Measurements from ENCODE around the gene STATH. TPM values are rescaled to one million over a fixed set of nuclear protein-coding genes. Genes with fewer than 3 reads are reported as not detected.
A peak's percentile ranks its signal among the peaks of the same experiment; 100 is the strongest.

The STATH gene
- total and polyA plus RNA-seq, 2 experiments from 2014 or later, result not detected

DNA sequence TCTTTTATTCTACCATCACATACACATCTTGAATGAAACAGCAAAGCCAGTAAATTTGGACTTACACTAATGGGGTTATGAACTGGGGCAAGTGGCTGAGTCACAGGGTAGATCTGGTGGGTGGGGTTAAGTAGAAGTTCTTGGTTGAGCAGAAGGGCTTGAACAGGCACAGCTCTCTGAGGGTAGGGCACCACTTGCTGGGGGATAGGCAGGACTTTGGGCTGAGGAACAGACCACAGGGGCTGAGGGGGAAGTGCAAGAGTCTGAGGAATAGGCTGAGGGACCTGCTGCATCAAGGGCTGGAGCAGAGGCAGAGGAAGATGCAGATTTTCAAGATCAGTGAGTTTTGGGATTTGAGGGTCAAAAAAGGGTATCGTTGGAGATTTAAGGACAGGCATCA is 38.6 kb upstream of the STATH start:
- Mint-ChIP-seq H3K36me3 (ENCODE audit: low read depth) (no peaks in the 10 kb centered on the region), H3K27ac (no peak overlapping the region), H3K27me3 (ENCODE audit: insufficient read depth, low read depth, poor library complexity) (no peaks in the 10 kb centered on the region), H3K4me1 (peaks cover 11% of the 10 kb centered on the region; the same call in 2 of the 3 replicates), H3K9me3 (no peaks in the 10 kb centered on the region), H3K4me3 (no peak overlapping the region)
- H3K27me3 ChIP-seq (ENCODE audit: insufficient read depth), result no peaks in the 10 kb centered on the region
- H3K9me2 ChIP-seq (ENCODE audit: insufficient read depth), result no peaks in the 10 kb centered on the region
- no peaks in the 10 kb centered on the region for H3K79me2 ChIP-seq (replicated peaks; ENCODE audit: insufficient read depth)
- no peak overlapping the region for H3K4me2 ChIP-seq
- no peaks in the 10 kb centered on the region for H3F3A ChIP-seq (replicated peaks; ENCODE audit: low read depth)
- no peaks in the 10 kb centered on the region for H4K20me1 ChIP-seq (replicated peaks; ENCODE audit: insufficient read depth)
- peak overlapping the region; percentile 70; the same call in 1 of the 2 replicates for H2AFZ ChIP-seq
- no peaks in the 10 kb centered on the region for H3K4me1 ChIP-seq (ENCODE audit: insufficient read depth)
- no peaks in the 10 kb centered on the region for H3K36me3 ChIP-seq (ENCODE audit: insufficient read depth)
- no peak overlapping the region for H3K4me3 ChIP-seq
- ATAC-seq (peak; percentile 50), DNase-seq (ENCODE audit: low spot score) (peak; percentile 2)
- H3K27ac ChIP-seq (ENCODE audit: low read depth), result no peak overlapping the region
- TF ChIP-seq EZH2 (IDR thresholded peaks at IDR 0.05; ENCODE audit: low read depth, unreplicated experiment) (no peak), ZNF331 (CRISPR knock-in tag; IDR thresholded peaks at IDR 0.05; ENCODE audit: low read depth) (no peak), STAT1 (IDR thresholded peaks at IDR 0.05; ENCODE audit: unreplicated experiment) (no peak), ZNF114 (CRISPR knock-in tag; IDR thresholded peaks at IDR 0.05) (no peak), NANOG (IDR thresholded peaks at IDR 0.05; ENCODE audit: borderline replicate concordance) (no peak), POLR2AphosphoS5 (IDR thresholded peaks at IDR 0.05; ENCODE audit: low read depth) (no peak), EZH2phosphoT487 (IDR thresholded peaks at IDR 0.05; ENCODE audit: unreplicated experiment) (no peak), CREB1 (CRISPR knock-in tag; IDR thresholded peaks at IDR 0.05; ENCODE audit: low read depth) (no peak), JUNB (IDR thresholded peaks at IDR 0.05; ENCODE audit: unreplicated experiment) (no peak)
- TF ChIP-seq, protein P1, sequence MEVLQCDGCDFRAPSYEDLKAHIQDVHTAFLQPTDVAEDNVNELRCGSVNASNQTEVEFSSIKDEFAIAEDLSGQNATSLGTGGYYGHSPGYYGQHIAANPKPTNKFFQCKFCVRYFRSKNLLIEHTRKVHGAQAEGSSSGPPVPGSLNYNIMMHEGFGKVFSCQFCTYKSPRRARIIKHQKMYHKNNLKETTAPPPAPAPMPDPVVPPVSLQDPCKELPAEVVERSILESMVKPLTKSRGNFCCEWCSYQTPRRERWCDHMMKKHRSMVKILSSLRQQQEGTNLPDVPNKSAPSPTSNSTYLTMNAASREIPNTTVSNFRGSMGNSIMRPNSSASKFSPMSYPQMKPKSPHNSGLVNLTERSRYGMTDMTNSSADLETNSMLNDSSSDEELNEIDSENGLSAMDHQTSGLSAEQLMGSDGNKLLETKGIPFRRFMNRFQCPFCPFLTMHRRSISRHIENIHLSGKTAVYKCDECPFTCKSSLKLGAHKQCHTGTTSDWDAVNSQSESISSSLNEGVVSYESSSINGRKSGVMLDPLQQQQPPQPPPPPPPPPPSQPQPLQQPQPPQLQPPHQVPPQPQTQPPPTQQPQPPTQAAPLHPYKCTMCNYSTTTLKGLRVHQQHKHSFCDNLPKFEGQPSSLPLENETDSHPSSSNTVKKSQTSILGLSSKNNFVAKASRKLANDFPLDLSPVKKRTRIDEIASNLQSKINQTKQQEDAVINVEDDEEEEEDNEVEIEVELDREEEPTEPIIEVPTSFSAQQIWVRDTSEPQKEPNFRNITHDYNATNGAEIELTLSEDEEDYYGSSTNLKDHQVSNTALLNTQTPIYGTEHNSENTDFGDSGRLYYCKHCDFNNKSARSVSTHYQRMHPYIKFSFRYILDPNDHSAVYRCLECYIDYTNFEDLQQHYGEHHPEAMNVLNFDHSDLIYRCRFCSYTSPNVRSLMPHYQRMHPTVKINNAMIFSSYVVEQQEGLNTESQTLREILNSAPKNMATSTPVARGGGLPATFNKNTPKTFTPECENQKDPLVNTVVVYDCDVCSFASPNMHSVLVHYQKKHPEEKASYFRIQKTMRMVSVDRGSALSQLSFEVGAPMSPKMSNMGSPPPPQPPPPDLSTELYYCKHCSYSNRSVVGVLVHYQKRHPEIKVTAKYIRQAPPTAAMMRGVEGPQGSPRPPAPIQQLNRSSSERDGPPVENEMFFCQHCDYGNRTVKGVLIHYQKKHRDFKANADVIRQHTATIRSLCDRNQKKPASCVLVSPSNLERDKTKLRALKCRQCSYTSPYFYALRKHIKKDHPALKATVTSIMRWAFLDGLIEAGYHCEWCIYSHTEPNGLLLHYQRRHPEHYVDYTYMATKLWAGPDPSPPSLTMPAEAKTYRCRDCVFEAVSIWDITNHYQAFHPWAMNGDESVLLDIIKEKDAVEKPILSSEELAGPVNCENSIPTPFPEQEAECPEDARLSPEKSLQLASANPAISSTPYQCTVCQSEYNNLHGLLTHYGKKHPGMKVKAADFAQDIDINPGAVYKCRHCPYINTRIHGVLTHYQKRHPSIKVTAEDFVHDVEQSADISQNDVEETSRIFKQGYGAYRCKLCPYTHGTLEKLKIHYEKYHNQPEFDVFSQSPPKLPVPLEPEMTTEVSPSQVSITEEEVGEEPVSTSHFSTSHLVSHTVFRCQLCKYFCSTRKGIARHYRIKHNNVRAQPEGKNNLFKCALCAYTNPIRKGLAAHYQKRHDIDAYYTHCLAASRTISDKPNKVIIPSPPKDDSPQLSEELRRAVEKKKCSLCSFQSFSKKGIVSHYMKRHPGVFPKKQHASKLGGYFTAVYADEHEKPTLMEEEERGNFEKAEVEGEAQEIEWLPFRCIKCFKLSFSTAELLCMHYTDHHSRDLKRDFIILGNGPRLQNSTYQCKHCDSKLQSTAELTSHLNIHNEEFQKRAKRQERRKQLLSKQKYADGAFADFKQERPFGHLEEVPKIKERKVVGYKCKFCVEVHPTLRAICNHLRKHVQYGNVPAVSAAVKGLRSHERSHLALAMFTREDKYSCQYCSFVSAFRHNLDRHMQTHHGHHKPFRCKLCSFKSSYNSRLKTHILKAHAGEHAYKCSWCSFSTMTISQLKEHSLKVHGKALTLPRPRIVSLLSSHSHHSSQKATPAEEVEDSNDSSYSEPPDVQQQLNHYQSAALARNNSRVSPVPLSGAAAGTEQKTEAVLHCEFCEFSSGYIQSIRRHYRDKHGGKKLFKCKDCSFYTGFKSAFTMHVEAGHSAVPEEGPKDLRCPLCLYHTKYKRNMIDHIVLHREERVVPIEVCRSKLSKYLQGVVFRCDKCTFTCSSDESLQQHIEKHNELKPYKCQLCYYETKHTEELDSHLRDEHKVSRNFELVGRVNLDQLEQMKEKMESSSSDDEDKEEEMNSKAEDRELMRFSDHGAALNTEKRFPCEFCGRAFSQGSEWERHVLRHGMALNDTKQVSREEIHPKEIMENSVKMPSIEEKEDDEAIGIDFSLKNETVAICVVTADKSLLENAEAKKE (CRISPR knock-in tag; IDR thresholded peaks at IDR 0.05), result no peak
- TF ChIP-seq, protein P2, sequence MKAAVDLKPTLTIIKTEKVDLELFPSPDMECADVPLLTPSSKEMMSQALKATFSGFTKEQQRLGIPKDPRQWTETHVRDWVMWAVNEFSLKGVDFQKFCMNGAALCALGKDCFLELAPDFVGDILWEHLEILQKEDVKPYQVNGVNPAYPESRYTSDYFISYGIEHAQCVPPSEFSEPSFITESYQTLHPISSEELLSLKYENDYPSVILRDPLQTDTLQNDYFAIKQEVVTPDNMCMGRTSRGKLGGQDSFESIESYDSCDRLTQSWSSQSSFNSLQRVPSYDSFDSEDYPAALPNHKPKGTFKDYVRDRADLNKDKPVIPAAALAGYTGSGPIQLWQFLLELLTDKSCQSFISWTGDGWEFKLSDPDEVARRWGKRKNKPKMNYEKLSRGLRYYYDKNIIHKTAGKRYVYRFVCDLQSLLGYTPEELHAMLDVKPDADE (IDR thresholded peaks at IDR 0.05), result no peak
- TF ChIP-seq, protein P3, sequence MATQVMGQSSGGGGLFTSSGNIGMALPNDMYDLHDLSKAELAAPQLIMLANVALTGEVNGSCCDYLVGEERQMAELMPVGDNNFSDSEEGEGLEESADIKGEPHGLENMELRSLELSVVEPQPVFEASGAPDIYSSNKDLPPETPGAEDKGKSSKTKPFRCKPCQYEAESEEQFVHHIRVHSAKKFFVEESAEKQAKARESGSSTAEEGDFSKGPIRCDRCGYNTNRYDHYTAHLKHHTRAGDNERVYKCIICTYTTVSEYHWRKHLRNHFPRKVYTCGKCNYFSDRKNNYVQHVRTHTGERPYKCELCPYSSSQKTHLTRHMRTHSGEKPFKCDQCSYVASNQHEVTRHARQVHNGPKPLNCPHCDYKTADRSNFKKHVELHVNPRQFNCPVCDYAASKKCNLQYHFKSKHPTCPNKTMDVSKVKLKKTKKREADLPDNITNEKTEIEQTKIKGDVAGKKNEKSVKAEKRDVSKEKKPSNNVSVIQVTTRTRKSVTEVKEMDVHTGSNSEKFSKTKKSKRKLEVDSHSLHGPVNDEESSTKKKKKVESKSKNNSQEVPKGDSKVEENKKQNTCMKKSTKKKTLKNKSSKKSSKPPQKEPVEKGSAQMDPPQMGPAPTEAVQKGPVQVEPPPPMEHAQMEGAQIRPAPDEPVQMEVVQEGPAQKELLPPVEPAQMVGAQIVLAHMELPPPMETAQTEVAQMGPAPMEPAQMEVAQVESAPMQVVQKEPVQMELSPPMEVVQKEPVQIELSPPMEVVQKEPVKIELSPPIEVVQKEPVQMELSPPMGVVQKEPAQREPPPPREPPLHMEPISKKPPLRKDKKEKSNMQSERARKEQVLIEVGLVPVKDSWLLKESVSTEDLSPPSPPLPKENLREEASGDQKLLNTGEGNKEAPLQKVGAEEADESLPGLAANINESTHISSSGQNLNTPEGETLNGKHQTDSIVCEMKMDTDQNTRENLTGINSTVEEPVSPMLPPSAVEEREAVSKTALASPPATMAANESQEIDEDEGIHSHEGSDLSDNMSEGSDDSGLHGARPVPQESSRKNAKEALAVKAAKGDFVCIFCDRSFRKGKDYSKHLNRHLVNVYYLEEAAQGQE (IDR thresholded peaks at IDR 0.05; ENCODE audit: unreplicated experiment), result no peak
- TF ChIP-seq, protein P4, sequence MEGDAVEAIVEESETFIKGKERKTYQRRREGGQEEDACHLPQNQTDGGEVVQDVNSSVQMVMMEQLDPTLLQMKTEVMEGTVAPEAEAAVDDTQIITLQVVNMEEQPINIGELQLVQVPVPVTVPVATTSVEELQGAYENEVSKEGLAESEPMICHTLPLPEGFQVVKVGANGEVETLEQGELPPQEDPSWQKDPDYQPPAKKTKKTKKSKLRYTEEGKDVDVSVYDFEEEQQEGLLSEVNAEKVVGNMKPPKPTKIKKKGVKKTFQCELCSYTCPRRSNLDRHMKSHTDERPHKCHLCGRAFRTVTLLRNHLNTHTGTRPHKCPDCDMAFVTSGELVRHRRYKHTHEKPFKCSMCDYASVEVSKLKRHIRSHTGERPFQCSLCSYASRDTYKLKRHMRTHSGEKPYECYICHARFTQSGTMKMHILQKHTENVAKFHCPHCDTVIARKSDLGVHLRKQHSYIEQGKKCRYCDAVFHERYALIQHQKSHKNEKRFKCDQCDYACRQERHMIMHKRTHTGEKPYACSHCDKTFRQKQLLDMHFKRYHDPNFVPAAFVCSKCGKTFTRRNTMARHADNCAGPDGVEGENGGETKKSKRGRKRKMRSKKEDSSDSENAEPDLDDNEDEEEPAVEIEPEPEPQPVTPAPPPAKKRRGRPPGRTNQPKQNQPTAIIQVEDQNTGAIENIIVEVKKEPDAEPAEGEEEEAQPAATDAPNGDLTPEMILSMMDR (conservative IDR thresholded peaks at IDR 0.05; ENCODE audit: low read depth in 2 of 2), result no peak

All from GM23338 (cell line).